GM12891 (cell line): Measurements from ENCODE around the gene CCR5.
A peak's percentile ranks its signal among the peaks of the same experiment; 100 is the strongest.

ENCODE experiments used
- DNase-seq: peaks from one replicate; pipeline ENCODE4 v3.0.0; 2011; ENCODE audit warnings: low spot score; ENCODE audit not compliant: insufficient read length
- FAIRE-seq: peaks from 2 replicates; lab custom pipeline; 2011; peaks lifted over from hg19 to GRCh38; lab: Jason Lieb, UNC
- PAX5 ChIP-seq: IDR thresholded peaks from 2 replicates; pipeline ENCODE4 v1.6.1; 2011; ENCODE audit warnings: low read length, moderate library complexity, mild to moderate bottlenecking; ENCODE audit not compliant: insufficient read depth, severe bottlenecking
- POLR2A ChIP-seq: IDR thresholded peaks from 2 replicates; pipeline ENCODE4 v1.6.1; 2011; ENCODE audit warnings: low read depth, low read length, control low read depth
- POLR2AphosphoS5 ChIP-seq: IDR thresholded peaks from 2 replicates; pipeline ENCODE4 v1.6.1; 2011; ENCODE audit warnings: low read depth, low read length, control low read depth
- POU2F2 ChIP-seq: IDR thresholded peaks from 2 replicates; pipeline ENCODE4 v1.6.1; 2011; ENCODE audit warnings: low read depth, mild to moderate bottlenecking, control low read depth, low read length, moderate library complexity
- SPI1 ChIP-seq: IDR thresholded peaks from 2 replicates; pipeline ENCODE4 v1.6.1; 2011; ENCODE audit warnings: low read depth, low read length, control low read depth
- TAF1 ChIP-seq: IDR thresholded peaks from 2 replicates; pipeline ENCODE4 v1.6.1; 2011; ENCODE audit warnings: low read depth, low read length, control low read depth

CCR5 gene

GRCh38 chr3:46406788-46407611 lies 36.3 kb downstream of the CCR5 start, which contains the start of the genes CCR5AS and CCRL2:
Gene CCR5AS, minus strand, starts transcription at chr3:46407066.
Gene CCRL2, plus strand, starts transcription at chr3:46407259. Its CDS starts 821 bp downstream, at chr3:46408080.
- FAIRE-seq: peak; percentile 62
- peak; percentile 49 for DNase-seq
- TF ChIP-seq POLR2AphosphoS5 (no peak), SPI1 (peak; percentile 60)

DNA sequence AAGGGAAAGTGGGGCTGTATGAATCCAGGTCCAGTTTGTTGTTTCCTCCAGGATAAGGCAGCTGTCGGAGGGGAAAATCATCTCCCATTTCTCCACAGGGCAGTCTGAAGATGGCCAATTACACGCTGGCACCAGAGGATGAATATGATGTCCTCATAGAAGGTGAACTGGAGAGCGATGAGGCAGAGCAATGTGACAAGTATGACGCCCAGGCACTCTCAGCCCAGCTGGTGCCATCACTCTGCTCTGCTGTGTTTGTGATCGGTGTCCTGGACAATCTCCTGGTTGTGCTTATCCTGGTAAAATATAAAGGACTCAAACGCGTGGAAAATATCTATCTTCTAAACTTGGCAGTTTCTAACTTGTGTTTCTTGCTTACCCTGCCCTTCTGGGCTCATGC lies 37.2 kb downstream of the CCR5 start:
- no peak for FAIRE-seq
- DNase-seq: no peak
- TF ChIP-seq TAF1: no peak
- TF ChIP-seq PAX5: no peak
- TF ChIP-seq POLR2AphosphoS5: no peak
- no peak for TF ChIP-seq POLR2A
- no peak for TF ChIP-seq POU2F2
- TF ChIP-seq SPI1: no peak

- DNase-seq (no peak), FAIRE-seq (no peak)
- TF ChIP-seq POLR2AphosphoS5: no peak
- TF ChIP-seq SPI1: no peak
- no peak for TF ChIP-seq POU2F2
- no peak for TF ChIP-seq TAF1
- TF ChIP-seq POLR2A: no peak
- no peak for TF ChIP-seq PAX5
Observed at GRCh38 chr3:46408853-46409252, 38.1 kb downstream of the CCR5 start.

DNA sequence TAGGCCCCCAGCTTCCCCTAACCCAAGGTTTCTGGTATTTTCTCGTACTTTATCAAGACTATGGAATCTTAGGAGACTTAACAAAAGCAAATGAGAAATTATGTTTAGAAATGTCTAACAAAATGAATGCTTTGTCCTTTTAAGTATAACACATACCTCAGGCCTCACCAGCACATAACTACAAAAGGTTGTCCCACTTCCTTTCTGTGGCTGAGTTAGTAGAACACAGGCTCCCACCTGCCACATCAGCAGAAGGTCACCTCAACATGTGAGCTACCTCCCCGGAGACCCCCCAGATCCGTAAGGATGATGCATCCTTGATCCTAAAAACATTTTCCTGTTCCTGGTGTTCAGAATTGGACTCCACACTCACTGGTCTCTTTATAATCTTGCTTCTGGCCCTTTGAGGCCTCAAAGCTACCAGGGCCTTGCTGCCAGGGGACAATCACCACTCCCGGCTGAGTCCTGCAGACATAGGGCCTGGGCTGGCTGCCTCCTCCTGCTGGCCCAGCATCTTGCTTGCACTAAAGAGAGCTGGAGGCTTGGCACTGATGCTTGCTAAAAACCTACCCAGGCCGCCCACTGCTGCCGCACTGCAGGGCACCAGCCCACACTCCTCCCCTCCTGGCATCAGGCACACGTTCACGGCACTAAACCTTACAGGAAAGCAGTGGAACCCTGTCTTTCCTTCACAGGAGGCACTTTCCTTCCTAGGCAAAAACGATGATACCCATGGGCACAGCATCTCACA lies 39.2 kb downstream of the CCR5 start:
- FAIRE-seq (no peak), DNase-seq (no peak)
- TF ChIP-seq SPI1 (0 out of 2 replicates have a peak, but pooled peaks have one; percentile 19), POLR2A (no peak), PAX5 (no peak)

DNA sequence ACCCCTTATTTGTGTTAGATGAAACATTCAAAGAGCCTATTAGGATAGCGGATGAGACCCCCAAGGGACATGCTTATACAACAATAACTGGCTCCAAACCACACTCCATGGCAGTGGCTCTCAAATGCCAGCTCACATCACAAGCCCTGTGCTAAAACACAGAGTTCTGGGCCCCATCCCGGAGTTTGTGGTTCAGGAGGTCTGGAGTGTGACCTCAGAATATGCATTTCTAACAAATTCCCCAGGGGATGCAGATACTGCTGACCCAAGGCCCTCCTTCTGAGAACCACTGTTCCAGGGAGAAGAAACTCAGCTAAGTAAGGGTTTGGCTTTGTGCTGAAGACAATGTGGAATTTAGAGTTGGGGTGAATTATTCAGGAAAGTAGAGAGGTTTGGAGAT lies 39.9 kb downstream of the CCR5 start:
- TF ChIP-seq PAX5 (no peak), POLR2AphosphoS5 (no peak), SPI1 (no peak), POLR2A (no peak), TAF1 (no peak), POU2F2 (no peak)
- DNase-seq (no peak), FAIRE-seq (no peak)

DNA sequence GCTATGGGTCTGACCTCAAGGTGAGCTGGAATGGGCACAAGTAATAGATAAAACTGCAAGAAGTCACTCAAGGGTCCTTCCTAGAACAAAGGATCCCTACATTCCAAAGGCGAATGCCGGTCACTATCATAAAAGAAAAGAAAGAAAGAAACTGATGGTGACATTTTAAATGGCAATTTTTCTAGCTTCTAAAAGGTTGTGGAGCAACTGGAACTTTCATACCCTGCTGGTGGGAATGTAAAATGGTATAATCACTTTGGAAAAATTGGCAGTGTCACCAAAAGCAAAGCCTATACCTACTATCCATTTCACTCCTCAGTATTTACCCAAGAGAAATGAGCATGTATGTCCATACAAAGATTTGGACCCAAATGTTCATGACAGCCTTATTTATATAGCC lies 40.5 kb downstream of the CCR5 start:
- no peak for TF ChIP-seq TAF1
- TF ChIP-seq POU2F2: no peak
- no peak for TF ChIP-seq POLR2AphosphoS5
- TF ChIP-seq PAX5: no peak
- TF ChIP-seq POLR2A: no peak
- no peak for TF ChIP-seq SPI1

GRCh38 chr3:46412786-46413298 lies 42.1 kb downstream of the CCR5 start:
- DNase-seq (no peak), FAIRE-seq (no peak)
- TF ChIP-seq POU2F2 (no peak), POLR2A (no peak), POLR2AphosphoS5 (no peak)

More for the DNA sequence above, 40.5 kb downstream of the CCR5 start:
- no peak for FAIRE-seq
- DNase-seq: no peak

DNA sequence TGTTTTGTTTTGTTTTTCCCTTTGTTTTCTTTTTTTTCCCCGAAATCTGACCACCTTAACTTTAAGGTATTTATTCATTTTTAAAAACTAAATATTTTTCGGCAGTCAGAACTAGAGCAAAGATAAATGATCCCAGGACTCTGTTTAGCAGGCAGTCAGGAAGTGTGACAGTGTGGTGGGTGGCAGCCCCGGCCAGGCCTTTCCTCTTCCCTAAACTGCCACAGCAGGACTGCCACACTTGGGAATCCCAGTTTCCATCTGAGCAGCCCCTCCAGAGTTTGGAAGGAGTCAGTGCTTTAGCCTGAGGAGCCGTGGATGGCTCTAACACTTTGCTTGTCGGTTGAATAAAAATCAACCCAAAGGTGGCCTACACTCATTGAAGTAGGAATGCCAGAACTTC lies 43.2 kb downstream of the CCR5 start:
- no peak for DNase-seq
- FAIRE-seq: no peak
- TF ChIP-seq POLR2A (no peak), SPI1 (no peak), POLR2AphosphoS5 (no peak), POU2F2 (no peak), PAX5 (no peak), TAF1 (no peak)

GRCh38 chr3:46414739-46415138 lies 44.0 kb downstream of the CCR5 start:
- TF ChIP-seq PAX5: no peak
- no peak for TF ChIP-seq TAF1
- no peak for TF ChIP-seq POLR2AphosphoS5
- TF ChIP-seq POU2F2: no peak
- TF ChIP-seq POLR2A: no peak
- no peak for TF ChIP-seq SPI1
- DNase-seq: no peak
- no peak for FAIRE-seq
